ENCODE measurements around the gene ADAMTS12.

DNA sequence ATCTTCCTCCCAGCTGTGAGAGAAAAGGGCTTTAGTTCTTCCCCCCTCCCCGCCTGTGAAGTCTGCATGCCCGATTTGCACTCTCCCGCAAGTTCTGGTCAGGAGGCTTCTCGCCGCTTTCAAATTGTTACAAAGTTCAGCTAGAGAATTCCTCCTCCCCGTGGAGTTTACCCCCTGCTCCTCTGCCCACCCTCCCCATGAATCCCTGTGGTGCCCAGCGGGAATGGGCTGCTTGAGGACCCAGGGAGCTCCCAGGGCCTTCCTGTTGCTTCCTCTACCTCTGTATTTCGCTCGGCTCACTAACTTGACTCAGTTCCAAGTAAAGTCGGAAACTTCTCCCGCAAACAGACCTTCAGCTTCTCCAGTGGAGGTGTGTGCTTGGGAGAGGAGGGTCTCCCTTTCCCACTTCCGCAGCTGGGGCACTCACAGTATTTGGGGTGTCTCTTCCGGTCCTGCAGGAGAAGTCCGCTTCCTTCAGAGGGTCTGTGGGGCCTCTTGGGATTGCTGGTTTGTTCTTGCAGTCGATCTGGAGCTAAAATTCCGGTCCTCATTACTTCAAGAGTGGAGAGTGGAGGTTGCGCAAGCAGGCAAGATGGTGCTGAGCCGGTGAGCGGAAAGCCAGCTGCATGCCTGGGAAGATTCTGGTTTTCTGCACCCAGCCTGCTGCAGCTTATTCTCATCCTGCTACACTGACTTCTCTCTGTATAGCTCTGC, 97.8 kb downstream of the ADAMTS12 start:
- TF ChIP-seq, protein P1, sequence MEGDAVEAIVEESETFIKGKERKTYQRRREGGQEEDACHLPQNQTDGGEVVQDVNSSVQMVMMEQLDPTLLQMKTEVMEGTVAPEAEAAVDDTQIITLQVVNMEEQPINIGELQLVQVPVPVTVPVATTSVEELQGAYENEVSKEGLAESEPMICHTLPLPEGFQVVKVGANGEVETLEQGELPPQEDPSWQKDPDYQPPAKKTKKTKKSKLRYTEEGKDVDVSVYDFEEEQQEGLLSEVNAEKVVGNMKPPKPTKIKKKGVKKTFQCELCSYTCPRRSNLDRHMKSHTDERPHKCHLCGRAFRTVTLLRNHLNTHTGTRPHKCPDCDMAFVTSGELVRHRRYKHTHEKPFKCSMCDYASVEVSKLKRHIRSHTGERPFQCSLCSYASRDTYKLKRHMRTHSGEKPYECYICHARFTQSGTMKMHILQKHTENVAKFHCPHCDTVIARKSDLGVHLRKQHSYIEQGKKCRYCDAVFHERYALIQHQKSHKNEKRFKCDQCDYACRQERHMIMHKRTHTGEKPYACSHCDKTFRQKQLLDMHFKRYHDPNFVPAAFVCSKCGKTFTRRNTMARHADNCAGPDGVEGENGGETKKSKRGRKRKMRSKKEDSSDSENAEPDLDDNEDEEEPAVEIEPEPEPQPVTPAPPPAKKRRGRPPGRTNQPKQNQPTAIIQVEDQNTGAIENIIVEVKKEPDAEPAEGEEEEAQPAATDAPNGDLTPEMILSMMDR (conservative IDR thresholded peaks at IDR 0.05; ENCODE audit: low read length) = no peak
- no peak for TF ChIP-seq EZH2phosphoT487 (IDR thresholded peaks at IDR 0.05; ENCODE audit: borderline replicate concordance, low read depth, low read length)

Measured in OCI-LY7 (cell line).